ENCODE results near the gene PKIB.
"Not testable (repeated sequence)": the region's sequence is repeated elsewhere in the genome, so short reads cannot be mapped to it uniquely, and the experiment has no call there.

DNA sequence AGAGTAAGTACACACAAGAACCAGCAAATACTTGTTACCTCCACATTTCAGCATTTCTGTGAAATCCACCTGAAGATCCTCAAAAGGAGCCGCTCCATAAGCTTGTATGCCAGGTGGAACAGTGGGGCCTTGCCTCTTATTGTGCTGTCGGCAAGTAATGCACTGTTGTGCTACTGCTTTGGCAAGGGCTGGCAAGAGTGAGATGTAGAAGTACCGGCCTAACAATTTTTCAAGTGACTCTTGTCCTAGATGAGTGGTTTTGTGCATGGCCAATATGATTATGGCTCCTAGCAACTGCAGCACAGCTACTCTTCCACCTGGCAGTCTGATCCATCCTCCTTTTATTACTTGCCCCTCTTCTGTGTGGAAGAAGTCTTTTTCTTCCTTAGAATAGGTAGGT is 134.7 kb downstream of the PKIB start:
- not testable (repeated sequence) for TF ChIP-seq YY1 (IDR thresholded peaks at IDR 0.05); CTCF (IDR thresholded peaks at IDR 0.05; ENCODE audit: low read depth, low read length, missing input control); HNF4G (IDR thresholded peaks at IDR 0.05); RAD21 (IDR thresholded peaks at IDR 0.05)
